ENCODE measurements around the gene NEK2.

DNA sequence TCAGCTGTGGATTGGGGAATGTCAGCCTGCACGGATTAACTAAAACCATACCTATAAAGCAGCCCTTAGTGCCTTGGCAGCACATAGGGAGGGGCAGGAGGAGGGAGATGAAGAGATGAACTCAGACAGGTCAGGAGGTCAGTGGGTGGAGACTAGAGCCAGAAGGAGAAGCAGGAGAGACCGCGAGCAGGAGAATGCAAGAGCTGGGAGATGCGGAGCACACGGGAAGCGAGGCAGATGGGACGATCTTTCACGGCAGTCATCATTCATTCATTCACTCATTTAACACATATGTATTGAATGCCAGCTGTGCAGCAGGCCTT lies 41.9 kb downstream of the NEK2 start:
- TF ChIP-seq RAD21 (IDR thresholded peaks at IDR 0.05; ENCODE audit: low read depth) = no peak
- no peak for TF ChIP-seq TCF7L2 (IDR thresholded peaks at IDR 0.05; ENCODE audit: borderline replicate concordance, extremely low read depth, insufficient read depth, insufficient read length)
- TF ChIP-seq SIN3A (IDR thresholded peaks at IDR 0.05; ENCODE audit: low read depth) = no peak
- TF ChIP-seq POLR2A (IDR thresholded peaks at IDR 0.05; ENCODE audit: borderline replicate concordance, extremely low read depth, insufficient read depth, insufficient read length) = no peak
- TF ChIP-seq POLR2AphosphoS5 (IDR thresholded peaks at IDR 0.05; ENCODE audit: low read depth, low read length) = no peak
- TF ChIP-seq EZH2phosphoT487 (IDR thresholded peaks at IDR 0.05; ENCODE audit: borderline replicate concordance) = no peak
- TF ChIP-seq, protein P1, sequence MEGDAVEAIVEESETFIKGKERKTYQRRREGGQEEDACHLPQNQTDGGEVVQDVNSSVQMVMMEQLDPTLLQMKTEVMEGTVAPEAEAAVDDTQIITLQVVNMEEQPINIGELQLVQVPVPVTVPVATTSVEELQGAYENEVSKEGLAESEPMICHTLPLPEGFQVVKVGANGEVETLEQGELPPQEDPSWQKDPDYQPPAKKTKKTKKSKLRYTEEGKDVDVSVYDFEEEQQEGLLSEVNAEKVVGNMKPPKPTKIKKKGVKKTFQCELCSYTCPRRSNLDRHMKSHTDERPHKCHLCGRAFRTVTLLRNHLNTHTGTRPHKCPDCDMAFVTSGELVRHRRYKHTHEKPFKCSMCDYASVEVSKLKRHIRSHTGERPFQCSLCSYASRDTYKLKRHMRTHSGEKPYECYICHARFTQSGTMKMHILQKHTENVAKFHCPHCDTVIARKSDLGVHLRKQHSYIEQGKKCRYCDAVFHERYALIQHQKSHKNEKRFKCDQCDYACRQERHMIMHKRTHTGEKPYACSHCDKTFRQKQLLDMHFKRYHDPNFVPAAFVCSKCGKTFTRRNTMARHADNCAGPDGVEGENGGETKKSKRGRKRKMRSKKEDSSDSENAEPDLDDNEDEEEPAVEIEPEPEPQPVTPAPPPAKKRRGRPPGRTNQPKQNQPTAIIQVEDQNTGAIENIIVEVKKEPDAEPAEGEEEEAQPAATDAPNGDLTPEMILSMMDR (IDR thresholded peaks at IDR 0.05 in 2 of 3, conservative IDR thresholded peaks at IDR 0.05 in 1 of 3; ENCODE audit: borderline replicate concordance in 1 of 3, insufficient read depth in 1 of 3, low read depth in 2 of 3, low read length in 2 of 3) = no peak
